ENCODE data around the gene SLC5A2.

GRCh38 chr16:31489298-31489564 lies 6.3 kb downstream of the SLC5A2 start:
- TF ChIP-seq, protein P1, sequence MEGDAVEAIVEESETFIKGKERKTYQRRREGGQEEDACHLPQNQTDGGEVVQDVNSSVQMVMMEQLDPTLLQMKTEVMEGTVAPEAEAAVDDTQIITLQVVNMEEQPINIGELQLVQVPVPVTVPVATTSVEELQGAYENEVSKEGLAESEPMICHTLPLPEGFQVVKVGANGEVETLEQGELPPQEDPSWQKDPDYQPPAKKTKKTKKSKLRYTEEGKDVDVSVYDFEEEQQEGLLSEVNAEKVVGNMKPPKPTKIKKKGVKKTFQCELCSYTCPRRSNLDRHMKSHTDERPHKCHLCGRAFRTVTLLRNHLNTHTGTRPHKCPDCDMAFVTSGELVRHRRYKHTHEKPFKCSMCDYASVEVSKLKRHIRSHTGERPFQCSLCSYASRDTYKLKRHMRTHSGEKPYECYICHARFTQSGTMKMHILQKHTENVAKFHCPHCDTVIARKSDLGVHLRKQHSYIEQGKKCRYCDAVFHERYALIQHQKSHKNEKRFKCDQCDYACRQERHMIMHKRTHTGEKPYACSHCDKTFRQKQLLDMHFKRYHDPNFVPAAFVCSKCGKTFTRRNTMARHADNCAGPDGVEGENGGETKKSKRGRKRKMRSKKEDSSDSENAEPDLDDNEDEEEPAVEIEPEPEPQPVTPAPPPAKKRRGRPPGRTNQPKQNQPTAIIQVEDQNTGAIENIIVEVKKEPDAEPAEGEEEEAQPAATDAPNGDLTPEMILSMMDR (tag by site-specific recombination; IDR thresholded peaks at IDR 0.05), result no peak
- no peak for TF ChIP-seq SP7 (tag by site-specific recombination; IDR thresholded peaks at IDR 0.05)
- TF ChIP-seq, protein P2, sequence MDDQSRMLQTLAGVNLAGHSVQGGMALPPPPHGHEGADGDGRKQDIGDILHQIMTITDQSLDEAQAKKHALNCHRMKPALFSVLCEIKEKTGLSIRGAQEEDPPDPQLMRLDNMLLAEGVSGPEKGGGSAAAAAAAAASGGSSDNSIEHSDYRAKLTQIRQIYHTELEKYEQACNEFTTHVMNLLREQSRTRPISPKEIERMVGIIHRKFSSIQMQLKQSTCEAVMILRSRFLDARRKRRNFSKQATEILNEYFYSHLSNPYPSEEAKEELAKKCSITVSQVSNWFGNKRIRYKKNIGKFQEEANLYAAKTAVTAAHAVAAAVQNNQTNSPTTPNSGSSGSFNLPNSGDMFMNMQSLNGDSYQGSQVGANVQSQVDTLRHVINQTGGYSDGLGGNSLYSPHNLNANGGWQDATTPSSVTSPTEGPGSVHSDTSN (CRISPR knock-in tag; IDR thresholded peaks at IDR 0.05), result no peak
- no peak for TF ChIP-seq ZFP37 (tag by site-specific recombination; IDR thresholded peaks at IDR 0.05)
- TF ChIP-seq, protein P3, sequence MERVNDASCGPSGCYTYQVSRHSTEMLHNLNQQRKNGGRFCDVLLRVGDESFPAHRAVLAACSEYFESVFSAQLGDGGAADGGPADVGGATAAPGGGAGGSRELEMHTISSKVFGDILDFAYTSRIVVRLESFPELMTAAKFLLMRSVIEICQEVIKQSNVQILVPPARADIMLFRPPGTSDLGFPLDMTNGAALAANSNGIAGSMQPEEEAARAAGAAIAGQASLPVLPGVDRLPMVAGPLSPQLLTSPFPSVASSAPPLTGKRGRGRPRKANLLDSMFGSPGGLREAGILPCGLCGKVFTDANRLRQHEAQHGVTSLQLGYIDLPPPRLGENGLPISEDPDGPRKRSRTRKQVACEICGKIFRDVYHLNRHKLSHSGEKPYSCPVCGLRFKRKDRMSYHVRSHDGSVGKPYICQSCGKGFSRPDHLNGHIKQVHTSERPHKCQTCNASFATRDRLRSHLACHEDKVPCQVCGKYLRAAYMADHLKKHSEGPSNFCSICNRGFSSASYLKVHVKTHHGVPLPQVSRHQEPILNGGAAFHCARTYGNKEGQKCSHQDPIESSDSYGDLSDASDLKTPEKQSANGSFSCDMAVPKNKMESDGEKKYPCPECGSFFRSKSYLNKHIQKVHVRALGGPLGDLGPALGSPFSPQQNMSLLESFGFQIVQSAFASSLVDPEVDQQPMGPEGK (tag by site-specific recombination; IDR thresholded peaks at IDR 0.05), result no peak
- TF ChIP-seq ZBTB48 (tag by site-specific recombination; IDR thresholded peaks at IDR 0.05), result no peak
- TF ChIP-seq, protein P4, sequence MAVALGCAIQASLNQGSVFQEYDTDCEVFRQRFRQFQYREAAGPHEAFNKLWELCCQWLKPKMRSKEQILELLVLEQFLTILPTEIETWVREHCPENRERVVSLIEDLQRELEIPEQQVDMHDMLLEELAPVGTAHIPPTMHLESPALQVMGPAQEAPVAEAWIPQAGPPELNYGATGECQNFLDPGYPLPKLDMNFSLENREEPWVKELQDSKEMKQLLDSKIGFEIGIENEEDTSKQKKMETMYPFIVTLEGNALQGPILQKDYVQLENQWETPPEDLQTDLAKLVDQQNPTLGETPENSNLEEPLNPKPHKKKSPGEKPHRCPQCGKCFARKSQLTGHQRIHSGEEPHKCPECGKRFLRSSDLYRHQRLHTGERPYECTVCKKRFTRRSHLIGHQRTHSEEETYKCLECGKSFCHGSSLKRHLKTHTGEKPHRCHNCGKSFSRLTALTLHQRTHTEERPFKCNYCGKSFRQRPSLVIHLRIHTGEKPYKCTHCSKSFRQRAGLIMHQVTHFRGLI (tag by site-specific recombination; IDR thresholded peaks at IDR 0.05), result no peak
- TF ChIP-seq GLI4 (tag by site-specific recombination; IDR thresholded peaks at IDR 0.05), result no peak
- TF ChIP-seq ZNF664 (tag by site-specific recombination; IDR thresholded peaks at IDR 0.05), result no peak
- no peak for TF ChIP-seq ZNF274 (IDR thresholded peaks at IDR 0.05; ENCODE audit: low read length)
- no peak for TF ChIP-seq ZNF274 (tag by site-specific recombination; IDR thresholded peaks at IDR 0.05; ENCODE audit: borderline replicate concordance)
- TF ChIP-seq MYNN (tag by site-specific recombination; IDR thresholded peaks at IDR 0.05; ENCODE audit: borderline replicate concordance), result no peak
- TF ChIP-seq HOXA7 (CRISPR knock-in tag; IDR thresholded peaks at IDR 0.05; ENCODE audit: borderline replicate concordance), result no peak
- TF ChIP-seq TSHZ1 (tag by site-specific recombination; IDR thresholded peaks at IDR 0.05; ENCODE audit: borderline replicate concordance), result no peak
